SK-N-SH (cell line): ENCODE results near the gene ZC3H4.

Experiments used
- FOSL2 ChIP-seq: IDR thresholded peaks from 2 replicates; pipeline ENCODE4 v1.4.0; 2012; ENCODE audit warnings: low read depth, mild to moderate bottlenecking, moderate library complexity, borderline replicate concordance
- FOXM1 ChIP-seq: IDR thresholded peaks from 2 replicates; pipeline ENCODE4 v1.4.0; 2012; ENCODE audit warnings: low read depth, mild to moderate bottlenecking
- MXI1 ChIP-seq: IDR thresholded peaks from 2 replicates; pipeline ENCODE4 v1.6.1; 2012; ENCODE audit warnings: mild to moderate bottlenecking, low read depth, low read length, improper control_type of control experiment
- POLR2AphosphoS5 ChIP-seq: IDR thresholded peaks from 2 replicates; pipeline ENCODE4 v1.6.1; 2012; ENCODE audit warnings: low read depth, low read length
- RAD21 ChIP-seq: IDR thresholded peaks from 2 replicates; pipeline ENCODE4 v1.6.1; 2012; ENCODE audit warnings: mild to moderate bottlenecking, low read length
- SIN3A ChIP-seq: IDR thresholded peaks from 2 replicates; pipeline ENCODE4 v1.6.1; 2012; ENCODE audit warnings: low read depth, mild to moderate bottlenecking, low read length, moderate library complexity, borderline replicate concordance
- SMC3 ChIP-seq: IDR thresholded peaks from 2 replicates; pipeline ENCODE4 v1.6.1; 2012; ENCODE audit warnings: low read depth, low read length, improper control_type of control experiment
- TAF1 ChIP-seq: IDR thresholded peaks from 2 replicates; pipeline ENCODE4 v1.6.1; 2012; ENCODE audit warnings: low read depth, mild to moderate bottlenecking, low read length, moderate library complexity, borderline replicate concordance
- TCF12 ChIP-seq: IDR thresholded peaks from 2 replicates; pipeline ENCODE4 v1.4.0; 2012
- YY1 ChIP-seq: IDR thresholded peaks from 2 replicates; pipeline ENCODE4 v1.4.0; 2012; ENCODE audit warnings: low read depth, mild to moderate bottlenecking
- TF ChIP-seq, protein P1 (sequence below): fragments of 200-600 bp; sonication (generic); IDR thresholded peaks from 2 replicates; pipeline ENCODE4 v1.6.1; 2017; ENCODE audit warnings: antibody characterized with exemption, mild to moderate bottlenecking, moderate library complexity
- TF ChIP-seq, protein P2 (sequence below): IDR thresholded peaks from 2 replicates; pipeline ENCODE4 v1.4.0; 2012; ENCODE audit warnings: low read depth
- TF ChIP-seq, protein P3 (sequence below): IDR thresholded peaks from 2 replicates; pipeline ENCODE4 v1.6.1; 2012; ENCODE audit warnings: mild to moderate bottlenecking, low read depth, low read length, moderate library complexity
- TF ChIP-seq, protein P4 (sequence below): fragments of 150-350 bp; IDR thresholded peaks from 2 replicates; pipeline ENCODE4 v1.6.1; 2016; ENCODE audit warnings: mild to moderate bottlenecking, low read depth, low read length

DNA sequence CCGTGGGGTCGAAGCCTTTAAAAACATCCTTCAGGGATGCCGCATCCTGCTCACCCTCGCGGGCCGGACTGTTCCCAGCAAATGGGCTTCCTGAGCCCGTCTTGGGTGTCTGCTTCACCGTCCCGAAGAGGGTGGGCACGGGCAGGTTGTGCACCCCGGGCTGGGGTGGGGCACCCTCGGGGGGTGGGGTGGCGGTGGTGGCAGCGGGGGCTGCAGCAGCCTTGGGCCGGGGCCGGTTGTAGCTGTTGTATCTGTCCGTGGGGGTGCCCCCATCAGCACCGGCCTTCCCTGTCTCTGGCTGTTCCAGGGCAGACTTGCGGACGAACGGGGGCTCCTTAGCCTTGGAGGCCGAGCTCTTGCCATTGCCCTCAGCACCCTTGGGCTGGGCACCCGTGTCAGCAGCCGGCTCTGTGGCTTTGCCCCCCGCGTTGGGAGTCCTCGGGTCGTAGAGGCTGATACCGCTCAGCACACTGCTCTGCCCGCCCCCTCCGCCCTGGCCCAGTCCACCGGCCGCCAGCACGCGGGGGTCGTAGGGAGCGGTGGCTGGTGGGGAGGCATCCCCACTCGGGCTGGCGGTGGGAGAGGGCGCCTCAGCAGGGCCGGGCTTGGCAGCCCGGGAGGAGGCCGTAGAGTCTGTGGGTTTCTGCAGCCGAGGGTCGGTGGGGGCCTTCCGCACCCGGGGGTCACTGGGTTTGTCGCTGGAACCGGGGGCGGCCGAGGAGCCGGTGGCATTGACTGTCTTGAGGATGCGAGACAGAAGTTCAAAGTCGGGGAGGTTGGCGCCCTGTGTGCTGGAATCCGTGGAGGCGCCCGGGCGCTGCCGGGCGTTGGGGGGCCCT, 47.0 kb downstream of the ZC3H4 start:
- TF ChIP-seq YY1 (no peak), RAD21 (no peak), FOXM1 (no peak), SMC3 (no peak), POLR2AphosphoS5 (no peak), SIN3A (no peak), FOSL2 (no peak), MXI1 (no peak), TCF12 (no peak), TAF1 (no peak)
- TF ChIP-seq, protein P1, sequence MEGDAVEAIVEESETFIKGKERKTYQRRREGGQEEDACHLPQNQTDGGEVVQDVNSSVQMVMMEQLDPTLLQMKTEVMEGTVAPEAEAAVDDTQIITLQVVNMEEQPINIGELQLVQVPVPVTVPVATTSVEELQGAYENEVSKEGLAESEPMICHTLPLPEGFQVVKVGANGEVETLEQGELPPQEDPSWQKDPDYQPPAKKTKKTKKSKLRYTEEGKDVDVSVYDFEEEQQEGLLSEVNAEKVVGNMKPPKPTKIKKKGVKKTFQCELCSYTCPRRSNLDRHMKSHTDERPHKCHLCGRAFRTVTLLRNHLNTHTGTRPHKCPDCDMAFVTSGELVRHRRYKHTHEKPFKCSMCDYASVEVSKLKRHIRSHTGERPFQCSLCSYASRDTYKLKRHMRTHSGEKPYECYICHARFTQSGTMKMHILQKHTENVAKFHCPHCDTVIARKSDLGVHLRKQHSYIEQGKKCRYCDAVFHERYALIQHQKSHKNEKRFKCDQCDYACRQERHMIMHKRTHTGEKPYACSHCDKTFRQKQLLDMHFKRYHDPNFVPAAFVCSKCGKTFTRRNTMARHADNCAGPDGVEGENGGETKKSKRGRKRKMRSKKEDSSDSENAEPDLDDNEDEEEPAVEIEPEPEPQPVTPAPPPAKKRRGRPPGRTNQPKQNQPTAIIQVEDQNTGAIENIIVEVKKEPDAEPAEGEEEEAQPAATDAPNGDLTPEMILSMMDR: no peak
- TF ChIP-seq, protein P2, sequence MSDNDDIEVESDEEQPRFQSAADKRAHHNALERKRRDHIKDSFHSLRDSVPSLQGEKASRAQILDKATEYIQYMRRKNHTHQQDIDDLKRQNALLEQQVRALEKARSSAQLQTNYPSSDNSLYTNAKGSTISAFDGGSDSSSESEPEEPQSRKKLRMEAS: no peak
- TF ChIP-seq, protein P3, sequence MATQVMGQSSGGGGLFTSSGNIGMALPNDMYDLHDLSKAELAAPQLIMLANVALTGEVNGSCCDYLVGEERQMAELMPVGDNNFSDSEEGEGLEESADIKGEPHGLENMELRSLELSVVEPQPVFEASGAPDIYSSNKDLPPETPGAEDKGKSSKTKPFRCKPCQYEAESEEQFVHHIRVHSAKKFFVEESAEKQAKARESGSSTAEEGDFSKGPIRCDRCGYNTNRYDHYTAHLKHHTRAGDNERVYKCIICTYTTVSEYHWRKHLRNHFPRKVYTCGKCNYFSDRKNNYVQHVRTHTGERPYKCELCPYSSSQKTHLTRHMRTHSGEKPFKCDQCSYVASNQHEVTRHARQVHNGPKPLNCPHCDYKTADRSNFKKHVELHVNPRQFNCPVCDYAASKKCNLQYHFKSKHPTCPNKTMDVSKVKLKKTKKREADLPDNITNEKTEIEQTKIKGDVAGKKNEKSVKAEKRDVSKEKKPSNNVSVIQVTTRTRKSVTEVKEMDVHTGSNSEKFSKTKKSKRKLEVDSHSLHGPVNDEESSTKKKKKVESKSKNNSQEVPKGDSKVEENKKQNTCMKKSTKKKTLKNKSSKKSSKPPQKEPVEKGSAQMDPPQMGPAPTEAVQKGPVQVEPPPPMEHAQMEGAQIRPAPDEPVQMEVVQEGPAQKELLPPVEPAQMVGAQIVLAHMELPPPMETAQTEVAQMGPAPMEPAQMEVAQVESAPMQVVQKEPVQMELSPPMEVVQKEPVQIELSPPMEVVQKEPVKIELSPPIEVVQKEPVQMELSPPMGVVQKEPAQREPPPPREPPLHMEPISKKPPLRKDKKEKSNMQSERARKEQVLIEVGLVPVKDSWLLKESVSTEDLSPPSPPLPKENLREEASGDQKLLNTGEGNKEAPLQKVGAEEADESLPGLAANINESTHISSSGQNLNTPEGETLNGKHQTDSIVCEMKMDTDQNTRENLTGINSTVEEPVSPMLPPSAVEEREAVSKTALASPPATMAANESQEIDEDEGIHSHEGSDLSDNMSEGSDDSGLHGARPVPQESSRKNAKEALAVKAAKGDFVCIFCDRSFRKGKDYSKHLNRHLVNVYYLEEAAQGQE: no peak
- TF ChIP-seq, protein P4, sequence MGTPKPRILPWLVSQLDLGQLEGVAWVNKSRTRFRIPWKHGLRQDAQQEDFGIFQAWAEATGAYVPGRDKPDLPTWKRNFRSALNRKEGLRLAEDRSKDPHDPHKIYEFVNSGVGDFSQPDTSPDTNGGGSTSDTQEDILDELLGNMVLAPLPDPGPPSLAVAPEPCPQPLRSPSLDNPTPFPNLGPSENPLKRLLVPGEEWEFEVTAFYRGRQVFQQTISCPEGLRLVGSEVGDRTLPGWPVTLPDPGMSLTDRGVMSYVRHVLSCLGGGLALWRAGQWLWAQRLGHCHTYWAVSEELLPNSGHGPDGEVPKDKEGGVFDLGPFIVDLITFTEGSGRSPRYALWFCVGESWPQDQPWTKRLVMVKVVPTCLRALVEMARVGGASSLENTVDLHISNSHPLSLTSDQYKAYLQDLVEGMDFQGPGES: no peak
